ENCODE measurements around the gene TBC1D22A. TPM values are rescaled to one million over a fixed set of nuclear protein-coding genes. Genes with fewer than 3 reads are reported as not detected.

Gene TBC1D22A
- total and polyA plus RNA-seq, 10 of the 15 experiments (the other 5 are each of a cell fraction or from before 2014, with no cell fraction given), result 0.63 to 44.7 (median 27.4) TPM

GRCh38 chr22:47054231-47055072 is 292.0 kb downstream of the TBC1D22A start:
- 92% methylated on average over 28 of the region's 28 CpGs for WGBS (ENCODE audit: insufficient coverage, insufficient replicate concordance, low lambda C conversion rate, missing lambda C conversion rate)
- H3K36me3 ChIP-seq (ENCODE audit: control insufficient read depth in 2 of 2, insufficient read depth in 2 of 2, low read length in 1 of 2), result peaks cover 3 to 11% of the 10 kb centered on the region in 2 experiments; a peak in 3 of 4 replicates
- H3K9me3 ChIP-seq (replicated peaks; ENCODE audit: control insufficient read depth, insufficient read depth, low read length), result no peaks in the 10 kb centered on the region; the same call in 2 of the 3 replicates
- FAIRE-seq (no peak), DNase-seq (ENCODE audit: low read depth, low spot score) (no peak), ATAC-seq (no peak)
- ChIA-PET RAD21 (ENCODE audit: unreplicated experiment) (no interaction called here), CTCF (no interaction called here), SMC1A (ENCODE audit: uncharacterized antibody, unreplicated experiment) (no interaction called here), POLR2A (no interaction called here)
- no peak overlapping the region for H3K9ac ChIP-seq (ENCODE audit: control insufficient read depth, insufficient read depth, low read length)
- peaks cover 17% of the 10 kb centered on the region for H3K4me1 ChIP-seq (ENCODE audit: control insufficient read depth, insufficient read depth, low read length)
- H3K27ac ChIP-seq (ENCODE audit: control insufficient read depth, insufficient read depth), result no peak overlapping the region
- H3K4me3 ChIP-seq, result no peak overlapping the region
- H2AFZ ChIP-seq (ENCODE audit: control insufficient read depth, low read depth, low read length), result no peak overlapping the region
- intact Hi-C loops (cut with micrococcal nuclease; ENCODE audit: unreplicated experiment) (no loop called here), in situ Hi-C loops (cut with MboI) (no loop called here)
- TF ChIP-seq BCL11A (IDR thresholded peaks at IDR 0.05; ENCODE audit: low read depth, low read length) (no peak), BRCA1 (IDR thresholded peaks at IDR 0.05; ENCODE audit: low read depth, low read length) (no peak), TAF1 (IDR thresholded peaks at IDR 0.05; ENCODE audit: borderline replicate concordance, low read depth, low read length) (no peak), ZNF622 (IDR thresholded peaks at IDR 0.05) (no peak)
- H3K79me2 ChIP-seq (ENCODE audit: control insufficient read depth, insufficient read depth, low read length), result no peaks in the 10 kb centered on the region
- no TSS peak for BruUV-seq (replicated peaks)
- no peaks in the 10 kb centered on the region for H3K27me3 ChIP-seq (replicated peaks in 1 of 2; ENCODE audit: control insufficient read depth in 2 of 2, insufficient read depth in 2 of 2, low read length in 1 of 2)
- no peaks in the 10 kb centered on the region for H4K20me1 ChIP-seq (ENCODE audit: control insufficient read depth, insufficient read depth)
- no peak overlapping the region for H3K4me2 ChIP-seq (ENCODE audit: control insufficient read depth, insufficient read depth)

- intact Hi-C loops (cut with micrococcal nuclease; ENCODE audit: unreplicated experiment) (no loop called here), in situ Hi-C loops (cut with MboI) (no loop called here)
- no peak for FAIRE-seq
- Histone ChIP-seq H3K4me2 (ENCODE audit: control insufficient read depth, insufficient read depth) (no peak overlapping the region), H3K27ac (ENCODE audit: control insufficient read depth, insufficient read depth) (no peak overlapping the region), H2AFZ (ENCODE audit: control insufficient read depth, low read depth, low read length) (no peak overlapping the region), H3K36me3 (ENCODE audit: control insufficient read depth in 2 of 2, insufficient read depth in 2 of 2, low read length in 1 of 2) (peaks cover 5 to 11% of the 10 kb centered on the region in 2 experiments; a peak in 3 of 4 replicates), H3K9ac (ENCODE audit: control insufficient read depth, insufficient read depth, low read length) (no peak overlapping the region), H3K79me2 (ENCODE audit: control insufficient read depth, insufficient read depth, low read length) (no peaks in the 10 kb centered on the region), H3K27me3 (replicated peaks in 1 of 2; ENCODE audit: control insufficient read depth in 2 of 2, insufficient read depth in 2 of 2, low read length in 1 of 2) (no peaks in the 10 kb centered on the region), H3K4me3 (no peak overlapping the region), H3K4me1 (ENCODE audit: control insufficient read depth, insufficient read depth, low read length) (peaks cover 20% of the 10 kb centered on the region), H4K20me1 (ENCODE audit: control insufficient read depth, insufficient read depth) (no peaks in the 10 kb centered on the region), H3K9me3 (replicated peaks; ENCODE audit: control insufficient read depth, insufficient read depth, low read length) (no peaks in the 10 kb centered on the region; the same call in 2 of the 3 replicates)
- TF ChIP-seq NR2C1 (IDR thresholded peaks at IDR 0.05) (no peak), CBFB (IDR thresholded peaks at IDR 0.05; ENCODE audit: low read depth) (no peak), FOXK2 (IDR thresholded peaks at IDR 0.05) (no peak), RCOR1 (conservative IDR thresholded peaks at IDR 0.05; ENCODE audit: low read depth, low read length) (no peak)
- RAD21 ChIA-PET (ENCODE audit: unreplicated experiment), result no interaction called here
- 95% methylated on average over 5 of the region's 5 CpGs for WGBS (ENCODE audit: insufficient coverage, insufficient replicate concordance, low lambda C conversion rate, missing lambda C conversion rate)
- DNase-seq (ENCODE audit: low read depth, low spot score), result no peak
- BruUV-seq (replicated peaks), result no TSS peak
- CTCF ChIA-PET, result no interaction called here
- ATAC-seq, result no peak
- POLR2A ChIA-PET, result no interaction called here
- SMC1A ChIA-PET (ENCODE audit: uncharacterized antibody, unreplicated experiment), result no interaction called here
These were observed 292.6 kb downstream of the TBC1D22A start for GRCh38 chr22:47055073-47055355.

All from GM12878 (cell line).